Common myeloid progenitor, CD34-positive (primary cell): ENCODE data around the gene PSMB1.
"Not testable (repeated sequence)": the region's sequence is repeated elsewhere in the genome, so short reads cannot be mapped to it uniquely, and the experiment has no call there.

Experiments used
- CTCF ChIA-PET: fragments of 350-600 bp; sonication (Branson Sonifier 250); formaldehyde crosslinking; loops from one replicate; lab custom pipeline; 2021; ENCODE audit warnings: antibody characterized with exemption; lab: Charles Lee
- POLR2A ChIA-PET: fragments of 350-600 bp; sonication (Branson Sonifier 250); formaldehyde crosslinking; loops from one replicate; lab custom pipeline; 2021; ENCODE audit warnings: antibody characterized with exemption; lab: Charles Lee
- DNase-seq, 3 donors: peaks; one replicate each; pipeline versions ENCODE4 v3.0.0 to v3.0.0-alpha.2; 2013
- H3K27ac ChIP-seq, 2 experiments: 1 replicate in 1 of 2; 2 replicates in 1 of 2; pipeline ENCODE4 v1.7.0; 2013; ENCODE audit warnings: inconsistent platforms in 2 of 2, low read length in 2 of 2, mild to moderate bottlenecking in 2 of 2, low read depth in 1 of 2, moderate library complexity in 1 of 2; ENCODE audit not compliant: severe bottlenecking in 2 of 2, insufficient read depth in 1 of 2, poor library complexity in 1 of 2
- H3K27me3 ChIP-seq, 5 experiments: replicated peaks in 2 of 5; 1 replicate in 3 of 5; 2 replicates in 2 of 5; pipeline versions ENCODE4 v1.6.1 to v1.7.0; 2013; ENCODE audit warnings: low read length in 4 of 5, mild to moderate bottlenecking in 2 of 5, moderate library complexity in 2 of 5, inconsistent platforms in 1 of 5; ENCODE audit not compliant: insufficient read depth in 5 of 5, control insufficient read depth in 4 of 5
- H3K36me3 ChIP-seq, 4 experiments: 1 replicate in 2 of 4; 2 replicates in 2 of 4; pipeline versions ENCODE4 v1.6.1 to v1.7.0; 2013; ENCODE audit warnings: low read length in 3 of 4, control low read depth in 1 of 4, mild to moderate bottlenecking in 1 of 4; ENCODE audit not compliant: control insufficient read depth in 4 of 4, insufficient read depth in 4 of 4
- H3K4me1 ChIP-seq, 4 experiments: 1 replicate in 3 of 4; 2 replicates in 1 of 4; pipeline versions ENCODE4 v1.6.1 to v1.7.1; 2013; ENCODE audit warnings: low read length in 3 of 4, mild to moderate bottlenecking in 3 of 4, control low read depth in 1 of 4, inconsistent platforms in 1 of 4, moderate library complexity in 1 of 4; ENCODE audit not compliant: control insufficient read depth in 4 of 4, insufficient read depth in 4 of 4; ENCODE audit errors: control extremely low read depth in 1 of 4
- H3K4me3 ChIP-seq, 7 experiments: 1 replicate in 4 of 7; 2 replicates in 3 of 7; pipeline versions ENCODE4 v1.5.1 to v1.7.0; 2013; ENCODE audit warnings: mild to moderate bottlenecking in 7 of 7, low read length in 6 of 7, moderate library complexity in 6 of 7, inconsistent platforms in 2 of 7, low read depth in 2 of 7, control low read depth in 1 of 7; ENCODE audit not compliant: insufficient read depth in 4 of 7, control insufficient read depth in 1 of 7; ENCODE audit errors: extremely low read depth in 1 of 7
- H3K9me3 ChIP-seq, 5 experiments: 1 replicate in 4 of 5; 2 replicates in 1 of 5; pipeline versions ENCODE4 v1.6.1 to v1.7.1; 2013; ENCODE audit warnings: low read length in 4 of 5, mild to moderate bottlenecking in 2 of 5, inconsistent platforms in 1 of 5, low read depth in 1 of 5, moderate library complexity in 1 of 5; ENCODE audit not compliant: control insufficient read depth in 4 of 5, insufficient read depth in 2 of 5; ENCODE audit errors: control extremely low read depth in 1 of 5
- WGBS: methylation state at CpG from one replicate; pipeline ENCODE4 v1.1.5; 2013; ENCODE audit not compliant: insufficient coverage; 5-methylcytosine and 5-hydroxymethylcytosine counted together

Gene PSMB1

DNA sequence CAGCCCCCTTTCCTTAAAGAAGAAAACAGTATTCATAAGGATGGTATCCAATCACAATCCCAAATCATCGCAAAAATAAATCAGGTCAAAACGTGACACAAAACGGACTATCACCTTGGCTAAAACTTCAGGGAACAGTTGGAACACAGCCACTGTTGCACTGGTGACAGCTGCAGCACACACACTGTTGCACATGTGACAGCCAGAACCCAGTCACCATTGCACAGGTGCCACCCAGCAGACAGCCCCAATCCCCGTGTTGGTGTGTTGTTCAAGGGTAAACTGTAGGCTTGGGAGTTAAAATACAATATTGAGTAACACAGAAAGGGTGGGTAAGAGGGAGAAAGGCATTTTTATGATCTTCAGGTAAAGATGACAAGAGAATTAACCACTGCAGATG lies 15.8 kb downstream of the PSMB1 start:
- Histone ChIP-seq H3K27ac (no peak overlapping the region), H3K36me3 (peaks cover 21 to 81% (median 48%) of the 10 kb centered on the region in 4 experiments), H3K4me1 (no peaks in the 10 kb centered on the region), H3K27me3 (no peaks in the 10 kb centered on the region), H3K4me3 (no peak overlapping the region), H3K9me3 (no peaks in the 10 kb centered on the region)
- DNase-seq: no peak
- POLR2A ChIA-PET: no interaction called here
- CTCF ChIA-PET: interaction anchor here (0.8 to 1.2 kb wide), 2 partner anchors 8 to 11 kb away, joined by 3 to 4 read pairs; no protein-coding TSS in a partner anchor
- 100% methylated on average over 4 of the region's 4 CpGs for WGBS

DNA sequence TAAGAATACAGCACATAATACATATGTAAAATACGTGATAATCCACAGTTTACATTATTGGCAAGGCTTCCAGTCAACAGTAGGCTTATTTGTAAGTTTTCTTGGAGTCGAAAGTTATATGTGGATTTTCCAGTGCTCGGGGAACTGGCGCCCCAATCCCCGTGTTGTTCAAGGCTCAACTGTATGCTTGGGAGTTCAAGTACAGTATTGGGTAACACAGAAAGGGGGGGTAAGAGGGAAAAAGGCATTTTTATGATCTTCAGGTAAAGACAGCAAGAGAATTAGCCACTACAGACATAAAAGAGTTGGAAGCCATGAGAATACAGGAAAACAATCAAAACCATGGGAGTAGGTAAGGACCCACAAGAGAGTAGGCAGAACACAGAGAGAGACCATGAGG lies 16.4 kb downstream of the PSMB1 start:
- no peak for DNase-seq
- Histone ChIP-seq H3K27me3 (no peaks in the 10 kb centered on the region), H3K4me3 (no peak overlapping the region), H3K4me1 (no peaks in the 10 kb centered on the region), H3K9me3 (no peaks in the 10 kb centered on the region), H3K27ac (no peak overlapping the region), H3K36me3 (peaks cover 19 to 75% (median 42%) of the 10 kb centered on the region in 4 experiments)
- CTCF ChIA-PET: interaction anchor here (1.2 kb wide), 1 partner anchor 9 kb away, joined by 3 read pairs; no protein-coding TSS in a partner anchor
- POLR2A ChIA-PET: no interaction called here
- WGBS: 91% methylated on average over 4 of the region's 5 CpGs

DNA sequence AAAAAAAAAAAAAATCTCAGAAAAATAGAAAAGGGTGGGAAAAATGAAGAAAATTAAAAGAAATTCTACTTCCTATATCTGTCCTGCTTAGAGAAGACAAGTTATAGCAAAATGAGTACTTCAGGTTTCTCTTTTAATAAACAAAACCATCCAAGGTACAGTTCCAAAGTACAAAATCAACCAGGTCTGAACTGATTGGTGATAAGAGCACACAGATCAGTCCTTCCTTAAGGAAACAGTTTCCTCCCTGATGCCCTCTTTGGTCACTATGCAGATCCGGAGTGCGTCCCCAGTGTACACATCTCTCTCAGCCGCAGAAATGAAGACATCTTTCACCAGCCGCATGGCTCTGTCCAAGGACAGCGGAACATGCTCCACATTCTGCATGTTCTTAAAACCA lies 18.1 kb downstream of the PSMB1 start:
- H3K27me3 ChIP-seq: no peaks in the 10 kb centered on the region
- H3K4me3 ChIP-seq: no peak overlapping the region
- CTCF ChIA-PET: no interaction called here

DNA sequence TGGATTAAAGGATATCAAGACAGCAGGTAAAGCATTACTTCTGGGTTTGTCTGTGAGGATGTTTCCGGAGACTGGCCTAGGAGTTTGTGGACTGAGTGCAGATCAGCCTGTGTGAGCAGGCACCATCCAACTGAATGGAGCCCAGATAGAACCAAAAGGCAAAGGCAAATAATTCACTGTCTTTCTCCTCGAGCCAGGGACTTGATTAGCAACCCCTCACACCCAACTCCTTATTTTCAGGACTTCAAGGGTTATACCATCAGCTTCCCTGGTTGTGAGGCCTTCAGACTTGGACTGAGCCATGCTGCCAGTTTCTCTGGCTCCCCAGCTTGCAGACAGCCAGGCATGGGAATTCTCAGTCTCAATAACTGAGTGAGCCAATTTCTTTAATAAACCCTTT lies 19.3 kb downstream of the PSMB1 start:
- no peak overlapping the region for H3K27ac ChIP-seq
- no peaks in the 10 kb centered on the region for H3K9me3 ChIP-seq
- no CpG with 5 or more reads among the region's 2 CpGs for WGBS
- peaks cover 12 to 52% (median 33%) of the 10 kb centered on the region in 4 experiments for H3K36me3 ChIP-seq
- no peak for DNase-seq
- H3K27me3 ChIP-seq: no peaks in the 10 kb centered on the region
- no peak overlapping the region for H3K4me3 ChIP-seq
- ChIA-PET POLR2A (no interaction called here), CTCF (interaction anchor here (1.0 kb wide), 1 partner anchor 8 kb away, joined by 3 read pairs; no protein-coding TSS in a partner anchor)
- H3K4me1 ChIP-seq: no peaks in the 10 kb centered on the region

More for the DNA sequence above, 18.1 kb downstream of the PSMB1 start:
- Histone ChIP-seq H3K4me1 (no peaks in the 10 kb centered on the region), H3K9me3 (no peaks in the 10 kb centered on the region), H3K36me3 (peaks cover 13 to 60% (median 37%) of the 10 kb centered on the region in 4 experiments), H3K27ac (no peak overlapping the region)
- WGBS: 98% methylated on average over 5 of the region's 5 CpGs
- POLR2A ChIA-PET: no interaction called here
- no peak for DNase-seq

DNA sequence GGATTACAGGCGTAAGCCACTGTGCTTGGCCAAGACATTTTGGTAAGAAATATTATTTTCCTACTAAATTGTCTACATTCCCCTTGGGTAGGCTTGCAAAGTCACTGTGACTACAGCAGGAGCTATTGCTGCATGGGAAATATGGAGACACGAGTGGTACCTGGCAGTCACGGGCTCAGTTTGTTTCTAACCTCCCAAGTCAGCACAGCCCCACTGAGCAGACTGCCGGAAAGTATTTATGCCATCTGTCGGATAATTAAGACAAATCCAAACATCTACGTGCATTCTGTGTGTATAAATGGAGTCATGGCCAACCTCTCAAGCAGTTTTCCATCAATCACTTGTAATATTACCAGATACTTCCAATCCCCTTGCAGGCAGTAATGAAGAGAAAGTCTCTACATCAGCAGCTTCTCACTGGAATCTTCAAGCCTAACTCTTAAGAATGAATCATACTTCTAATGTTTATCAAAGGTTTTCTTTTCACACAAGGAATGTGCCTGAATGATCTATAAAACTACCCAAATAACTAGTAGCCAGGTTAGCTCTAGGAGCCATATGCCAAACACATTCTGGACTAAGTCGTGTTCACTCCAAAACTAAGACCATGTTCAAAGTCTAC lies 20.1 kb downstream of the PSMB1 start:
- Histone ChIP-seq H3K27me3 (no peaks in the 10 kb centered on the region), H3K4me1 (no peaks in the 10 kb centered on the region), H3K9me3 (no peaks in the 10 kb centered on the region), H3K27ac (no peak overlapping the region), H3K36me3 (peaks cover 8 to 48% (median 28%) of the 10 kb centered on the region in 4 experiments), H3K4me3 (no peak overlapping the region)
- 100% methylated on average over 4 of the region's 7 CpGs for WGBS
- CTCF ChIA-PET: no interaction called here
- DNase-seq: no peak
- POLR2A ChIA-PET: no interaction called here

DNA sequence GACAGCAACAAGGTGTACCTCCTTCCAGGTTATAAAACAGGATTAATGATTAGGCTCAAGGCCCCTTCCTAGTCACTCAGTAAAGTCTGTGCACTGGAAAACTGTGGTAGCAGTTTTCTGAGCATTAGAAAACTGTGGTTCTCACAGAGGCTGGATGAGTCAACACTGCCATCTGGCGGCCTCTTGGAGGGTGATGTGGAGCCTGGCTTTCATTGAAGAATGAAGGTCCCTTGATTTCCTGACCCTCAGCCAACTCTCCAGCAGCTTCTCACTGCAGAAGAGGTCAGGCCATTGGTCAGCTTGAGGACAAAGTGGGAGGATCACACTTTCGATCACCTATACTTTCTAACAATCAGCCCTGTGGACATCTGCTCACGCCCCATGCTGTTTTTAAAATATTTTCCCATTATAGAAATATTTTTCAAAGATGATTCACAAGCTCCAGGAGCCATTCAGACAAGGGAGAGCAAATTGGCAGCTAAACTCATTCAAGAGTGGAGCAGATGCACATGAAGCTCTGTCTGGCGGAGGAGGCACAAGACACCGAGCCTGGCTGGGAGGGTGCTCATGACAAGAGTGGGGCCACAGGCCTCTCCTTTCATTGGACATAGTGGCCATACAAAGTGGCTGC lies 23.2 kb downstream of the PSMB1 start:
- DNase-seq: peak; percentile 57 to 76 (median 65)
- WGBS: 62% methylated on average over 4 of the region's 5 CpGs
- ChIA-PET CTCF (interaction anchor here (0.6 to 3.7 kb wide), 28 partner anchors 9 to 1637 kb away, joined by 3 to 22 read pairs (median 6); partner anchors contain the start of genes PDCD2 and PSMB1), POLR2A (no interaction called here)
- H3K27me3 ChIP-seq: no peaks in the 10 kb centered on the region
- H3K4me3 ChIP-seq: no peak overlapping the region
- no peak overlapping the region for H3K27ac ChIP-seq
- H3K36me3 ChIP-seq: peaks cover 2 to 18% (median 9%) of the 10 kb centered on the region in 4 experiments
- H3K9me3 ChIP-seq: no peaks in the 10 kb centered on the region
- no peaks in the 10 kb centered on the region for H3K4me1 ChIP-seq

DNA sequence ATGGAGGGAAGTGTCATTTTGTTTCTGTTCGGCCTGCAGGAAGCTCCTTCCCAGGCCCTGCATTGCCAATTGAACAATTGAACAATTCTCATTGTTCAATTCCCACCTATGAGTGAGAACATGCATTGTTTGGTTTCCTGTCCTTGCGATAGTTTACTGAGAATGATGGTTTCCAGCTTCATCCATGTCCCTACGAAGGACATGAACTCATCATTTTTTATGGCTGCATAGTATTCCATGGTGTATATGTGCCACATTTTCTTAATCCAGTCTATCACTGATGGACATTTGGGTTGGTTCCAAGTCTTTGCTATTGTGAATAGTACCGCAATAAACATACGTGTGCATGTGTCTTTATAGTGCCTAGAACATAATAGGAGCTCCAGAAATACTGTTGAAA lies 25.1 kb downstream of the PSMB1 start:
- H3K4me1 ChIP-seq, H3K27ac ChIP-seq, H3K36me3 ChIP-seq, H3K4me3 ChIP-seq, H3K9me3 ChIP-seq, H3K27me3 ChIP-seq, DNase-seq, POLR2A ChIA-PET: not testable (repeated sequence)
- WGBS: no CpG with 5 or more reads among the region's 5 CpGs
- CTCF ChIA-PET: interaction anchor here (1.0 to 3.8 kb wide), 5 partner anchors 11 to 725 kb away, joined by 3 to 22 read pairs (median 6); no protein-coding TSS in a partner anchor
